Fibroblast of the aortic adventitia (primary cell): ENCODE results near the gene SAV1. TPM values are rescaled to one million over a fixed set of nuclear protein-coding genes. Genes with fewer than 3 reads are reported as not detected.

Experiments
- DNase-seq: peaks from one replicate; pipeline ENCODE4 v3.0.0-alpha.2; 2010; ENCODE audit warnings: low read depth
- H3K4me3 ChIP-seq: 2 replicates; pipeline ENCODE4 v1.5.1; 2011; ENCODE audit warnings: low read depth, mild to moderate bottlenecking, control low read depth, low read length, moderate library complexity
- CTCF ChIP-seq: IDR thresholded peaks from 2 replicates; pipeline ENCODE4 v1.5.1; 2011; ENCODE audit warnings: mild to moderate bottlenecking, low read length, control low read depth, inconsistent platforms; ENCODE audit not compliant: insufficient read depth
- total RNA-seq: library from RNA; depleted of rRNA; stranded (reverse); fragments of >200 nt; gene quantifications from 2 replicates; pipeline ENCODE4 v1.2.3, GENCODE V29; 2012; ENCODE audit warnings: low replicate concordance

Gene SAV1
- total RNA-seq, 1 donor = 32.4 TPM

DNA sequence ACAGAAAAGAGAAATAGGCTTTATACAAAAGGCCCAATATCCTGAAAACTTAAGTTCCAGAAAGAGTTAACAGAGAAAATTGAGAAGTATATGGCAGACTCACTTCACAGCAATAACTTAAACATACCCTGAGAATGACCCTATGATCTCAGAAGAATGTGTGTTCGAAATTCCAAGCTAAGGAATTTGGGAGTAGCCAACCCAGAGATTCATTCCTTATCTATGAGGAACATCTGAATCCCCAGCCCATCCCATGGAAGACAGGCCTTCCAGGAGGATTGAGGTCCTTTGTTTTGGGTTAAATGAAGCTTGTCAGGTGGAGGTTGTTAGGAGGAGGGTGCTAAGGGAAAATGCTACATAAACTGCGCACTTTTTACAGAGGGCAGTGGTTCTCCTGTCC is 7.5 kb upstream of the SAV1 start:
- no peak overlapping the region for H3K4me3 ChIP-seq
- peak; percentile 34 for DNase-seq
- TF ChIP-seq CTCF = no peak

DNA sequence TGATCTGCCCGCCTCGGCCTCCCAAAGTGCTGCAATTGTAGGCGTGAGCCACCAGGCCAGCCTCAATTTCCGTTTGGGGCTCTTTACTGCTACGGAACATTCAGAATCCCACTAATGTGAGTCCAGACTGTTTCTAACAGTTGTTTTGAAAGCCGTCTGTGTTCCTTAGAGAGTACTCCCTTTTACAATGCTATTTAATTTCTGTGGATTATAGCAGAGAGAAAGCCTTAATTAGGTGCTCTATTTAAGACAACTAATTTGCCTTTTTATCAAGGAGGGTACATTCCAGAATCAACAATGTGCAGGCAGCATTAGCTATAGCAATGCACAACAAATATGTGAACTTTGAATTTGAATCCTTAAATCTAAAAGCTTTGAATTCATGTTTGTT is 2.8 kb upstream of the SAV1 start:
- no peak overlapping the region for H3K4me3 ChIP-seq
- TF ChIP-seq CTCF = no peak
- DNase-seq = no peak

- TF ChIP-seq CTCF = no peak
- no peak for DNase-seq
- no peak overlapping the region for H3K4me3 ChIP-seq
These were observed 2.2 kb upstream of the SAV1 start for GRCh38 chr14:50670196-50670865.

DNA sequence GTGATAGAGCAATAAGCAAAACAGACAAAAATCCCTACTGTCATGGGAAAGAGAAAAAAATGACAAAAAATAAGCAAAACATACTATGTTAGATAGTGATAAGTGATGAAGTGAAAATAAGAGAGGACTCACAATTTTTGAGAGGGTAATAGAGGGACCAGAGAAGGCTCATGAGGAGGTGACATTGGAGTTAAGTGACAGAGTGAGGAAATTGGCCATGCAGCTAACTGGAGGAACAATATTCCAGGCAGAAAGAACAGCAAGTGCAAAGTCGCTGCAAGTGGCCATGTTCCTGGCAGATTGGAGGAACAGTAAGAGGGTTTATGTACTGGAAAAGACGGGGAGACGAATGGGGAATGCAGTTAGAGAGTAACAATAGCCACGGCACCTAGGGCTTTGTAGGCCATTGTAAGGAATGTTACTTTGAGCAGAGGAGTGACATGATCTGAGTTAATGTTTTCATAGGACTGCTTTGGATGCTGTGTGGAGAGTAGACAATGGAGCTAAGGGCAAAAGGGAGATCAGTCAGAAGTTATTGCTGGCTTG is 1.4 kb upstream of the SAV1 start:
- no peak overlapping the region for H3K4me3 ChIP-seq
- DNase-seq = no peak
- no peak for TF ChIP-seq CTCF

- peak overlapping the region; percentile 82 for H3K4me3 ChIP-seq
- DNase-seq = no peak
- TF ChIP-seq CTCF = no peak
These were observed 679 bp upstream of the SAV1 start for GRCh38 chr14:50668826-50669143.

DNA sequence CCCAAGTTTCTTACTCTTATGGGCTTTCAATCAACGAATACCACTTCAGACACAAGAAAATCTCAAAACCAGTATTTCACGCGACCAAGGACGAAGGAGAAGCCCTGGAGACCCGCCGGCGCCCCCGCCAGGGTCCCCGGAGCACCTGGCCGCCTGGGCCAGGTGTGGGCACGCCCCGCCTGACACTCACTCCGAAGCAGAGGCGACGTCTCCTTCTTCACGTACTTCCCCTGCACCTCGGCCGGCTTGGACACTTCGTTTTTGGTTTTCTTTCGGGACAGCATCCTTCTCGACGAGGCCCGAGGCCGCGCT is 466 bp downstream of the SAV1 start:
- no peak for DNase-seq

More for the DNA sequence above, 466 bp downstream of the SAV1 start:
- H3K4me3 ChIP-seq = peak overlapping the region; percentile 82
- no peak for TF ChIP-seq CTCF
